ENCODE results near the gene TSHZ2. TPM values are rescaled to one million over a fixed set of nuclear protein-coding genes. Genes with fewer than 3 reads are reported as not detected.

Gene TSHZ2
- total and polyA plus RNA-seq, 2 donors (not counting 1 experiment from before 2014, with no cell fraction given), result 1.00 to 5.7 TPM

DNA sequence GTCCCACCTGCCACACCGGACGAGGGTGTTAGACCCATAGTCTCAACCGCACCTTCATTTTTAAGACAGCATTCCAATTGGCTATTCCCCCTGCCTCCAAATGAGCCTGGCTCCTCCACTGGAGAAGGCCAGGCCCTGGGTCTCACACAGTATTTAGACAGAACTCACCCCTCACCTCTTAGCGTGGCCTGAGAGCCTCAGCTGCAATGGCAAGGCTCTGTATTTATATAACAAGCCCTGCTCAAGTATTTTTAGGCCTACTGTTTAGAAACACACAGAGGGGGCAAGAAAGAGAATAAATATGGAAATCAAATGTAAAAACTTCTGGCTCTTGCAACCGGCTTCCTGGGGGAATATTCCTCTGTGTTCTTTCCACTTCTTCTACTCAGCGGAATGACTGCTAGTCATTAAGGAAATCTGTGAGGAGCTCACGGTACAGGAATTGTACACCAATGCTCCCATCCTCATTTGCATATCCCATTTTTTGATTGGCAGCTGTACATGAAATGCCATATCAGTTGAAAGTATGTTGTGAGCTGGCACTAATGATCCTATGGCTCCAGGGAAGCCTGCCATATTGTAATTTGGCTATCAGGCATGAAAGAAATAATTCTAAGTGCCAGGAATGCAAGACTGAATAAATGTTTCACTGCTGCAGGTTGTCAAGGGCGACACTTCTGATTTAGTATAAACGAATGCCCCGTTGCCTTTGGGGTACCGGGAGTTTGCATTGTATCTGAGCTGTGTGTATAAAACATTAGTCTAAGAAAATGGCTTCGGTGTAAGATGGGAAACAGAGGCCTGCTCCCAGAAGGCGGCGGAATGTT, 414.0 kb downstream of the TSHZ2 start:
- H3K4me2 ChIP-seq (replicated peaks; ENCODE audit: low read depth, low read length, poor library complexity, severe bottlenecking), result no peak overlapping the region
- H3K9me3 ChIP-seq (ENCODE audit: control extremely low read depth in 1 of 3, control insufficient read depth in 2 of 3, insufficient read depth in 1 of 3, low read length in 2 of 3), result no peaks in the 10 kb centered on the region
- H3K27me3 ChIP-seq (replicated peaks in 1 of 4; ENCODE audit: control extremely low read depth in 1 of 4, control insufficient read depth in 3 of 4, insufficient read depth in 4 of 4, low read length in 3 of 4), result no peaks in the 10 kb centered on the region
- no peaks in the 10 kb centered on the region for H3K36me3 ChIP-seq (replicated peaks in 1 of 2; ENCODE audit: control extremely low read depth in 1 of 2, control insufficient read depth in 1 of 2, extremely low read depth in 1 of 2, insufficient read depth in 2 of 2, low read length in 1 of 2)
- H3K27ac Mint-ChIP-seq, result no peak overlapping the region
- H3K9ac ChIP-seq (ENCODE audit: low read length), result no peak overlapping the region
- H3K27ac ChIP-seq (ENCODE audit: low read length in 2 of 2), result no peak overlapping the region
- CTCF ChIA-PET, result interaction anchor here (0.7 kb wide), 1 partner anchor 568 kb away, joined by 3 read pairs; no protein-coding TSS in a partner anchor
- H3K9me3 Mint-ChIP-seq (ENCODE audit: insufficient read depth), result no peaks in the 10 kb centered on the region
- intact Hi-C loops (cut with micrococcal nuclease), result no loop called here
- TF ChIP-seq, protein P1, sequence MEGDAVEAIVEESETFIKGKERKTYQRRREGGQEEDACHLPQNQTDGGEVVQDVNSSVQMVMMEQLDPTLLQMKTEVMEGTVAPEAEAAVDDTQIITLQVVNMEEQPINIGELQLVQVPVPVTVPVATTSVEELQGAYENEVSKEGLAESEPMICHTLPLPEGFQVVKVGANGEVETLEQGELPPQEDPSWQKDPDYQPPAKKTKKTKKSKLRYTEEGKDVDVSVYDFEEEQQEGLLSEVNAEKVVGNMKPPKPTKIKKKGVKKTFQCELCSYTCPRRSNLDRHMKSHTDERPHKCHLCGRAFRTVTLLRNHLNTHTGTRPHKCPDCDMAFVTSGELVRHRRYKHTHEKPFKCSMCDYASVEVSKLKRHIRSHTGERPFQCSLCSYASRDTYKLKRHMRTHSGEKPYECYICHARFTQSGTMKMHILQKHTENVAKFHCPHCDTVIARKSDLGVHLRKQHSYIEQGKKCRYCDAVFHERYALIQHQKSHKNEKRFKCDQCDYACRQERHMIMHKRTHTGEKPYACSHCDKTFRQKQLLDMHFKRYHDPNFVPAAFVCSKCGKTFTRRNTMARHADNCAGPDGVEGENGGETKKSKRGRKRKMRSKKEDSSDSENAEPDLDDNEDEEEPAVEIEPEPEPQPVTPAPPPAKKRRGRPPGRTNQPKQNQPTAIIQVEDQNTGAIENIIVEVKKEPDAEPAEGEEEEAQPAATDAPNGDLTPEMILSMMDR (IDR thresholded peaks at IDR 0.05), result no peak
- TF ChIP-seq EZH2 (IDR thresholded peaks at IDR 0.05; ENCODE audit: borderline replicate concordance, insufficient read depth, low read depth, low read length, poor library complexity, severe bottlenecking), result no peak
- POLR2A ChIA-PET, result no interaction called here
- no peak overlapping the region for H3K4me3 Mint-ChIP-seq
- H3K4me1 ChIP-seq (ENCODE audit: control insufficient read depth in 2 of 2, insufficient read depth in 2 of 2, low read length in 2 of 2), result no peaks in the 10 kb centered on the region
- WGBS (ENCODE audit: insufficient coverage), result 97% methylated on average over 9 of the region's 14 CpGs
- no peak overlapping the region for H3K4me3 ChIP-seq (ENCODE audit: control extremely low read depth in 1 of 5, extremely low read depth in 1 of 5, insufficient read depth in 1 of 5, low read depth in 2 of 5, low read length in 4 of 5)
- no peak overlapping the region for H2AFZ ChIP-seq (ENCODE audit: insufficient read depth, low read depth, low read length, poor library complexity, severe bottlenecking)
- peaks cover 22% of the 10 kb centered on the region for H3K27me3 Mint-ChIP-seq
- no peaks in the 10 kb centered on the region for H4K20me1 ChIP-seq (ENCODE audit: control insufficient read depth, insufficient read depth, low read length, poor library complexity, severe bottlenecking)
- no peaks in the 10 kb centered on the region for H3K79me2 ChIP-seq (ENCODE audit: control insufficient read depth, insufficient read depth, low read length)
- DNase-seq, result no peak
- no peak for ATAC-seq (ENCODE audit: low read depth)
- H3K4me1 Mint-ChIP-seq, result no peaks in the 10 kb centered on the region

DNA sequence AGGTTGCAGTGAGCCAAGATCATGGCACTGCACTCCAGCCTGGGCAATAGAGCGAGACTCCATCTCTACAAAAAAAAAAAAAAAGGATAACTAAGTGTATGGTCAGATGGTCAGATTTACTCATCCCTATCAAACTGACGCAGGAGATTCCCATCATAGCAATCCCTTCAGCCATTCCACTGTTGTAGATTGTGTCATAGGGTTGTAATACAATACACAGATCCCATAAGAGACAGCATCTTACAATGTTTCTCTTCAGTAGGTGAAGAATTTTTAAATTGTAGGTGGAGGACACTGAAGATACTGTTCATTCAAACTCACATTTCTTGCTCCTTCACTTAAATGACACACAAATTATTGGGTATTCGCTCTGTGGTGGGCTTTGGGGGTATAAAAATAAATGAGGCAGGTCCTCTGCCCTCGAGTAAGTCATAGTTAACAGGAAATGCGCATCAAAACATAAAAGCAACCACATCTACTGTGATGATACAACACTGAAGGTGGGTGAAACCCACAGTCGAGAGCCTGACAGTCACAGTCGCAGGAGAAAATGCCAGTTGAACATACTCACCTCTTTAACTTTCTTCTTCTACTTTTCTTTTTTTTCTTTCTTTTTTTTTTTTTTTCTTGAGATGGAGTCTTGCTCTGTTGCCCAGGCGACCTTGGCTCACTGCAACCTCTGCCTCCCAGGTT, 416.0 kb downstream of the TSHZ2 start:
- no peak overlapping the region for H3K4me3 Mint-ChIP-seq
- Histone ChIP-seq H3K9me3 (ENCODE audit: control extremely low read depth in 1 of 3, control insufficient read depth in 2 of 3, insufficient read depth in 1 of 3, low read length in 2 of 3) (no peaks in the 10 kb centered on the region), H3K4me3 (ENCODE audit: control extremely low read depth in 1 of 5, extremely low read depth in 1 of 5, insufficient read depth in 1 of 5, low read depth in 2 of 5, low read length in 4 of 5) (no peak overlapping the region), H3K79me2 (ENCODE audit: control insufficient read depth, insufficient read depth, low read length) (no peaks in the 10 kb centered on the region), H3K27me3 (replicated peaks in 1 of 4; ENCODE audit: control extremely low read depth in 1 of 4, control insufficient read depth in 3 of 4, insufficient read depth in 4 of 4, low read length in 3 of 4) (no peaks in the 10 kb centered on the region), H3K4me2 (replicated peaks; ENCODE audit: low read depth, low read length, poor library complexity, severe bottlenecking) (no peak overlapping the region), H2AFZ (ENCODE audit: insufficient read depth, low read depth, low read length, poor library complexity, severe bottlenecking) (no peak overlapping the region), H3K9ac (ENCODE audit: low read length) (no peak overlapping the region), H3K27ac (ENCODE audit: low read length in 2 of 2) (no peak overlapping the region), H4K20me1 (ENCODE audit: control insufficient read depth, insufficient read depth, low read length, poor library complexity, severe bottlenecking) (no peaks in the 10 kb centered on the region), H3K4me1 (ENCODE audit: control insufficient read depth in 2 of 2, insufficient read depth in 2 of 2, low read length in 2 of 2) (no peaks in the 10 kb centered on the region), H3K36me3 (replicated peaks in 1 of 2; ENCODE audit: control extremely low read depth in 1 of 2, control insufficient read depth in 1 of 2, extremely low read depth in 1 of 2, insufficient read depth in 2 of 2, low read length in 1 of 2) (no peaks in the 10 kb centered on the region)
- TF ChIP-seq, protein P1 (IDR thresholded peaks at IDR 0.05), result no peak
- no peak for TF ChIP-seq EZH2 (IDR thresholded peaks at IDR 0.05; ENCODE audit: borderline replicate concordance, insufficient read depth, low read depth, low read length, poor library complexity, severe bottlenecking)
- WGBS (ENCODE audit: insufficient coverage), result no CpG with 5 or more reads among the region's 8 CpGs
- H3K27ac Mint-ChIP-seq, result no peak overlapping the region
- no peaks in the 10 kb centered on the region for H3K9me3 Mint-ChIP-seq (ENCODE audit: insufficient read depth)
- ATAC-seq (ENCODE audit: low read depth) (no peak), DNase-seq (no peak)
- peaks cover 25% of the 10 kb centered on the region for H3K27me3 Mint-ChIP-seq
- no peaks in the 10 kb centered on the region for H3K4me1 Mint-ChIP-seq
- intact Hi-C loops (cut with micrococcal nuclease), result no loop called here
- CTCF ChIA-PET, result no interaction called here
- POLR2A ChIA-PET, result no interaction called here
